Activated CD8-positive, alpha-beta T cell treated with anti-CD3 and anti-CD28 coated beads for 36 hours (primary cell): ENCODE measurements around the gene TMEM109. TPM values are rescaled to one million over a fixed set of nuclear protein-coding genes. Genes with fewer than 3 reads are reported as not detected.

Source experiments
- ATAC-seq: fragments of 200-7000 bp; cut with Tn5 transposase; one replicate; pipeline ENCODE4 v1.10.0; 2021; ENCODE audit warnings: mild to moderate bottlenecking, moderate library complexity
- CTCF ChIA-PET: fragments of 350-600 bp; sonication (Branson Sonifier 250); formaldehyde crosslinking; loops from one replicate; lab custom pipeline; 2021; ENCODE audit warnings: antibody characterized with exemption; lab: Charles Lee
- POLR2A ChIA-PET: fragments of 350-600 bp; sonication (Branson Sonifier 250); formaldehyde crosslinking; loops from one replicate; lab custom pipeline; 2021; ENCODE audit warnings: antibody characterized with exemption; lab: Charles Lee
- DNase-seq: peaks from one replicate; pipeline ENCODE4 v3.0.0-alpha.2; 2020
- H3K27ac Mint-ChIP-seq: one replicate; pipeline ENCODE4 v1.8.0; 2021; ENCODE audit warnings: mild to moderate bottlenecking, mixed read lengths
- H3K27me3 Mint-ChIP-seq: one replicate; pipeline ENCODE4 v1.8.0; 2021; ENCODE audit warnings: mixed read lengths
- H3K36me3 Mint-ChIP-seq: one replicate; pipeline ENCODE4 v1.8.0; 2021; ENCODE audit warnings: low read depth, mixed read lengths
- H3K4me1 Mint-ChIP-seq: one replicate; pipeline ENCODE4 v1.8.0; 2021; ENCODE audit warnings: low read depth, mixed read lengths
- H3K4me3 Mint-ChIP-seq: one replicate; pipeline ENCODE4 v1.8.0; 2021; ENCODE audit warnings: mild to moderate bottlenecking, moderate library complexity, mixed read lengths
- H3K9me3 Mint-ChIP-seq: one replicate; pipeline ENCODE4 v1.8.0; 2021; ENCODE audit warnings: mixed read lengths
- intact Hi-C: fragments of 100-400 bp; cut with micrococcal nuclease; formaldehyde crosslinking; loops from one replicate; pipeline ENCODE4 v1.10.0; 2022
- total RNA-seq, 2 experiments: library from RNA; stranded (reverse); gene quantifications; one replicate each; pipeline ENCODE4 v1.2.3, GENCODE V29; 2021
- TF ChIP-seq, protein P1 (sequence below): fragments of 200-600 bp; IDR thresholded peaks from one replicate; pipeline ENCODE4 v1.8.0; 2022; ENCODE audit warnings: antibody characterized with exemption, mild to moderate bottlenecking

TMEM109 gene
- total RNA-seq, 2 experiments from 2014 or later: 93.2 to 101 TPM

DNA sequence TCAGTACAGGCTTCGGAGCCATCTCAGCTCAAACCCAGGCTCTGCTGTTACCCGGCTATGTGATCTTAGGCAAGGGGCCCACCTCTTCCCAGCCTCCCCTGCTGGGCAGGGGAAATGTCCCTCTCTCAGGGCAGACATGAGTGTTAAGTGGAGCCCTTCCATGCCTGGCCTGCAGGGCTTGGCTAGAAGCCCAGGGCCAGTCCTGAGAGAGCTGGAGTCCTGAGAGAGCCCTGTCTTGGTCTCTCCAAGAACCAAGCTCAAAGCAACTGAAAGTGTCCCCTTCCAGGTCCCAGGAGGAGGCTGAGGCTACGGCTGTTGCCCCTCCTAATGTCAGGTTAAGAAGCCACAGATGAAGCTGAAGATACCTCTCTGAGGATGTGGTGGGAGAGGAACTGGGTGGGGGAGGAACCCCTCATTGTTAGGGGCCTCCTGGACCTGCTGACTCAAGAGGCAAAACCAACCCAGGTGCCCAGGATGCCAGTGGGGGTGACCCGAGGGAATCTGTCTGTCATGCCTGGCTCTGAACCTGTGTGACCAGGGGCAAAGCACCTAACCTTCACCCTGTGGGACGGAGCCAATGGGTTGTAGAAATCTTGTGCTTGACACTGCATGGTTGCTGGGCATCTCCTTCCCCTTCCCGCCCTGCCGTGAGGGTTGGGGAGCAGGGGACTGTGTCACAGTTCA is 42.4 kb upstream of the TMEM109 start:
- ATAC-seq (peak; percentile 75), DNase-seq (peak; percentile 52)
- ChIA-PET CTCF (interaction anchor here (0.7 to 7.1 kb wide), 6 partner anchors 11 to 96 kb away, joined by 3 to 37 read pairs (median 4); partner anchors contain the start of gene PRPF19), POLR2A (interaction anchor here (0.8 to 1.5 kb wide), 5 partner anchors 11 to 34 kb away, joined by 3 to 7 read pairs (median 6); partner anchors contain the start of gene PRPF19)
- peaks cover 33% of the 10 kb centered on the region for H3K4me1 Mint-ChIP-seq
- H3K36me3 Mint-ChIP-seq: no peaks in the 10 kb centered on the region
- no peak overlapping the region for H3K4me3 Mint-ChIP-seq
- TF ChIP-seq, protein P1, sequence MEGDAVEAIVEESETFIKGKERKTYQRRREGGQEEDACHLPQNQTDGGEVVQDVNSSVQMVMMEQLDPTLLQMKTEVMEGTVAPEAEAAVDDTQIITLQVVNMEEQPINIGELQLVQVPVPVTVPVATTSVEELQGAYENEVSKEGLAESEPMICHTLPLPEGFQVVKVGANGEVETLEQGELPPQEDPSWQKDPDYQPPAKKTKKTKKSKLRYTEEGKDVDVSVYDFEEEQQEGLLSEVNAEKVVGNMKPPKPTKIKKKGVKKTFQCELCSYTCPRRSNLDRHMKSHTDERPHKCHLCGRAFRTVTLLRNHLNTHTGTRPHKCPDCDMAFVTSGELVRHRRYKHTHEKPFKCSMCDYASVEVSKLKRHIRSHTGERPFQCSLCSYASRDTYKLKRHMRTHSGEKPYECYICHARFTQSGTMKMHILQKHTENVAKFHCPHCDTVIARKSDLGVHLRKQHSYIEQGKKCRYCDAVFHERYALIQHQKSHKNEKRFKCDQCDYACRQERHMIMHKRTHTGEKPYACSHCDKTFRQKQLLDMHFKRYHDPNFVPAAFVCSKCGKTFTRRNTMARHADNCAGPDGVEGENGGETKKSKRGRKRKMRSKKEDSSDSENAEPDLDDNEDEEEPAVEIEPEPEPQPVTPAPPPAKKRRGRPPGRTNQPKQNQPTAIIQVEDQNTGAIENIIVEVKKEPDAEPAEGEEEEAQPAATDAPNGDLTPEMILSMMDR: no peak
- no peaks in the 10 kb centered on the region for H3K9me3 Mint-ChIP-seq
- intact Hi-C loops: no loop called here
- no peaks in the 10 kb centered on the region for H3K27me3 Mint-ChIP-seq
- no peak overlapping the region for H3K27ac Mint-ChIP-seq

GRCh38 chr11:60872124-60872960 is 41.6 kb upstream of the TMEM109 start:
- peaks cover 33% of the 10 kb centered on the region for H3K4me1 Mint-ChIP-seq
- H3K4me3 Mint-ChIP-seq: no peak overlapping the region
- TF ChIP-seq, protein P1: no peak
- intact Hi-C loops: no loop called here
- no peaks in the 10 kb centered on the region for H3K9me3 Mint-ChIP-seq
- no peaks in the 10 kb centered on the region for H3K27me3 Mint-ChIP-seq
- H3K36me3 Mint-ChIP-seq: no peaks in the 10 kb centered on the region
- ATAC-seq: no peak
- ChIA-PET CTCF (interaction anchor here (1.1 to 7.1 kb wide), 3 partner anchors 15 to 97 kb away, joined by 3 to 37 read pairs (median 6); no protein-coding TSS in a partner anchor), POLR2A (interaction anchor here (1.0 to 1.5 kb wide), 4 partner anchors 9 to 33 kb away, joined by 3 to 7 read pairs (median 5); partner anchors contain the start of gene PRPF19)
- DNase-seq: no peak
- H3K27ac Mint-ChIP-seq: no peak overlapping the region

- H3K27me3 Mint-ChIP-seq: no peaks in the 10 kb centered on the region
- no peaks in the 10 kb centered on the region for H3K9me3 Mint-ChIP-seq
- ChIA-PET POLR2A (interaction anchor here (1.1 kb wide), 1 partner anchor 9 kb away, joined by 3 read pairs; no protein-coding TSS in a partner anchor), CTCF (interaction anchor here (7.1 kb wide), 1 partner anchor 42 kb away, joined by 37 read pairs; no protein-coding TSS in a partner anchor)
- intact Hi-C loops: no loop called here
- H3K4me1 Mint-ChIP-seq: peaks cover 33% of the 10 kb centered on the region
- H3K36me3 Mint-ChIP-seq: no peaks in the 10 kb centered on the region
- H3K4me3 Mint-ChIP-seq: no peak overlapping the region
- TF ChIP-seq, protein P1: no peak
- H3K27ac Mint-ChIP-seq: no peak overlapping the region
- DNase-seq (no peak), ATAC-seq (no peak)
Observed at GRCh38 chr11:60872961-60873524, 40.9 kb upstream of the TMEM109 start.

DNA sequence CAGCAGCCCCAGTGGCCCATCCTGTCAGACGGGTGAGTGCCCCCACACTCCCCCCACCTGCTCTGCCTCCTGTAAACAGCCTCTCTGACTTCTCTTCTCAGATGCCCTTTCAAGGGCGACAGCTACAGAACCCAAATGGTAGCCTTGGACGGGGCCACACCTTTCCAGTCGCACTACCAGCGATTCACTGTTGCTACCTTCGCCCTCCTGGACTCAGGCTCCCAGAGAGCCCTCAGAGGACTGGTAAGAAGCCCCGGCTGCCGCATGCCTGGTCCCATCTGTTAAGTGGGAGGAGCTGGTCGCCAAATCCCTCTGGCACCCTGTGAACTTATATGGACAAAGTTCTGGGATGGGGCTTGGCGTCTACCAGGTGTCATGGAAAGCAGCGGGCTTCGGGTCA is 40.4 kb upstream of the TMEM109 start:
- TF ChIP-seq, protein P1: no peak
- ATAC-seq (no peak), DNase-seq (no peak)
- Mint-ChIP-seq H3K4me3 (no peak overlapping the region), H3K27ac (no peak overlapping the region), H3K4me1 (peaks cover 31% of the 10 kb centered on the region), H3K36me3 (no peaks in the 10 kb centered on the region), H3K9me3 (no peaks in the 10 kb centered on the region), H3K27me3 (no peaks in the 10 kb centered on the region)
- POLR2A ChIA-PET: interaction anchor here (1.1 kb wide), 1 partner anchor 8 kb away, joined by 3 read pairs; no protein-coding TSS in a partner anchor
- intact Hi-C loops: no loop called here
- CTCF ChIA-PET: interaction anchor here (0.8 to 7.1 kb wide), 3 partner anchors 14 to 42 kb away, joined by 3 to 37 read pairs (median 19); no protein-coding TSS in a partner anchor
